Liver (tissue), 9 donors: ENCODE measurements around the gene LARP4. TPM values are rescaled to one million over a fixed set of nuclear protein-coding genes. Genes with fewer than 3 reads are reported as not detected.
A peak's percentile ranks its signal among the peaks of the same experiment; 100 is the strongest.
"Not testable (repeated sequence)": the region's sequence is repeated elsewhere in the genome, so short reads cannot be mapped to it uniquely, and the experiment has no call there.

Experiments used
- DNase-seq: peaks from one replicate; pipeline ENCODE4 v3.0.0-alpha.2; 2017; ENCODE audit warnings: low spot score
- H3K27ac ChIP-seq, 2 donors: one replicate each; pipeline ENCODE4 v1.7.0; 2013; ENCODE audit warnings: inconsistent platforms in 2 of 2, low read length in 2 of 2, control low read depth in 1 of 2, low read depth in 1 of 2, mild to moderate bottlenecking in 1 of 2
- H3K27me3 ChIP-seq, 4 donors: one replicate each; pipeline versions ENCODE4 v1.6.1 to v1.7.0; 2013; ENCODE audit warnings: low read length in 3 of 4, inconsistent platforms in 1 of 4, mild to moderate bottlenecking in 1 of 4, moderate library complexity in 1 of 4; ENCODE audit not compliant: control insufficient read depth in 4 of 4, insufficient read depth in 4 of 4
- H3K36me3 ChIP-seq, 4 donors: one replicate each; pipeline versions ENCODE4 v1.6.1 to v1.7.0; 2013; ENCODE audit warnings: low read length in 3 of 4, mild to moderate bottlenecking in 3 of 4, low read depth in 1 of 4, moderate library complexity in 1 of 4; ENCODE audit not compliant: control insufficient read depth in 4 of 4, insufficient read depth in 3 of 4
- H3K4me1 ChIP-seq, 4 donors: one replicate each; pipeline versions ENCODE4 v1.6.1 to v1.7.0; 2013; ENCODE audit warnings: low read length in 3 of 4, mild to moderate bottlenecking in 3 of 4, moderate library complexity in 1 of 4; ENCODE audit not compliant: control insufficient read depth in 4 of 4, insufficient read depth in 4 of 4
- H3K4me3 ChIP-seq, 3 donors: one replicate each; pipeline versions ENCODE4 v1.6.1 to v1.7.0; 2013; ENCODE audit warnings: low read length in 3 of 3, control low read depth in 1 of 3, low read depth in 1 of 3, mild to moderate bottlenecking in 1 of 3
- H3K9ac ChIP-seq, 2 donors: one replicate each; pipeline ENCODE4 v1.7.0; 2013; ENCODE audit warnings: low read length in 2 of 2, mild to moderate bottlenecking in 2 of 2, moderate library complexity in 2 of 2, control low read depth in 1 of 2, low read depth in 1 of 2
- H3K9me3 ChIP-seq, 4 donors: one replicate each; pipeline versions ENCODE4 v1.6.1 to v1.7.0; 2013; ENCODE audit warnings: low read length in 3 of 4; ENCODE audit not compliant: control insufficient read depth in 4 of 4
- CTCF ChIP-seq: fragments of 150-350 bp; IDR thresholded peaks from 2 replicates; pipeline ENCODE4 v1.5.1; 2017; ENCODE audit warnings: improper control_type of control experiment, low read depth, low read length; ENCODE audit not compliant: missing input control
- EGR1 ChIP-seq, 2 donors: IDR thresholded peaks; 2 replicates each; pipeline ENCODE4 v1.6.1; 2016 to 2018; ENCODE audit warnings: antibody characterized with exemption in 2 of 2, low read depth in 2 of 2
- FOXA1 ChIP-seq: IDR thresholded peaks from 2 replicates; pipeline ENCODE4 v1.6.1; 2016; ENCODE audit warnings: antibody characterized with exemption
- FOXA2 ChIP-seq: IDR thresholded peaks from 2 replicates; pipeline ENCODE4 v1.6.1; 2016; ENCODE audit warnings: antibody characterized with exemption
- GABPA ChIP-seq, 2 donors: IDR thresholded peaks in 1 of 2; conservative IDR thresholded peaks in 1 of 2; 2 replicates each; pipeline ENCODE4 v1.6.1; 2016; ENCODE audit warnings: antibody characterized with exemption in 2 of 2, mild to moderate bottlenecking in 1 of 2, moderate library complexity in 1 of 2
- HNF4A ChIP-seq, 2 donors: conservative IDR thresholded peaks; 2 replicates each; pipeline ENCODE4 v1.6.1; 2016; ENCODE audit warnings: antibody characterized with exemption in 2 of 2, mild to moderate bottlenecking in 2 of 2
- HNF4G ChIP-seq: IDR thresholded peaks from 2 replicates; pipeline ENCODE4 v1.6.1; 2016; ENCODE audit warnings: antibody characterized with exemption
- JUND ChIP-seq, 2 donors: IDR thresholded peaks; 2 replicates each; pipeline ENCODE4 v1.6.1; 2016; ENCODE audit warnings: antibody characterized with exemption in 2 of 2
- NR2F2 ChIP-seq: IDR thresholded peaks from 2 replicates; pipeline ENCODE4 v1.6.1; 2016; ENCODE audit warnings: antibody characterized with exemption
- RAD21 ChIP-seq, 2 donors: IDR thresholded peaks; 2 replicates each; pipeline ENCODE4 v1.6.1; 2016; ENCODE audit warnings: antibody characterized with exemption in 2 of 2, mild to moderate bottlenecking in 2 of 2
- REST ChIP-seq: IDR thresholded peaks from 2 replicates; pipeline ENCODE4 v1.6.1; 2016; ENCODE audit warnings: antibody characterized with exemption, mild to moderate bottlenecking
- RXRA ChIP-seq, 2 donors: IDR thresholded peaks; 2 replicates each; pipeline ENCODE4 v1.6.1; 2017 to 2018; ENCODE audit warnings: antibody characterized with exemption in 2 of 2, mild to moderate bottlenecking in 1 of 2
- SP1 ChIP-seq: IDR thresholded peaks from 2 replicates; pipeline ENCODE4 v1.6.1; 2018; ENCODE audit warnings: antibody characterized with exemption, mild to moderate bottlenecking
- TAF1 ChIP-seq: conservative IDR thresholded peaks from 2 replicates; pipeline ENCODE4 v1.6.1; 2016; ENCODE audit warnings: antibody characterized with exemption, mild to moderate bottlenecking
- YY1 ChIP-seq: IDR thresholded peaks from 2 replicates; pipeline ENCODE4 v1.6.1; 2016; ENCODE audit warnings: antibody characterized with exemption, mild to moderate bottlenecking
- ZBTB33 ChIP-seq: IDR thresholded peaks from 2 replicates; pipeline ENCODE4 v1.6.1; 2016; ENCODE audit warnings: antibody characterized with exemption
- WGBS: extraction: QIAGEN DNeasy Blood & Tissue Kit; methylation state at CpG from one replicate; pipeline ENCODE4 v1.1.7; 2013; 5-methylcytosine and 5-hydroxymethylcytosine counted together
- polyA plus RNA-seq, 2 donors: library from polyadenylated mRNA; stranded (reverse) in 1 of 2; unstranded in 1 of 2; fragments of 200-250 nt in 1 of 2; fragments of >200 nt in 1 of 2; fragmentation: Nextera tagmentation in 1 of 2; extraction: Ambion mirVana in 1 of 2; gene quantifications; one replicate each; pipeline versions ENCODE4 v1.2.1 to v1.2.3, GENCODE V29; 2013 to 2015
- total RNA-seq, 2 donors: library from RNA; depleted of rRNA; stranded (reverse); fragments of >200 nt; gene quantifications; one replicate each; pipeline ENCODE4 v1.2.3, GENCODE V29; 2014
- donor health status: healthy.
- donor health status: healthy.
- donor health status: healthy.
- donor health status: healthy.
- donor health status: healthy.

Gene LARP4
- total and polyA plus RNA-seq, 4 donors = 17.3 to 71.0 (median 37.5) TPM

GRCh38 chr12:50425589-50426258, 25.0 kb downstream of the LARP4 start:
- no peak for DNase-seq
- no peak overlapping the region for H3K4me3 ChIP-seq
- H3K27me3 ChIP-seq = no peaks in the 10 kb centered on the region
- no peak for TF ChIP-seq REST
- TF ChIP-seq NR2F2 = no peak
- no peak for TF ChIP-seq JUND (IDR thresholded peaks at IDR 0.05)
- no peak for TF ChIP-seq EGR1 (IDR thresholded peaks at IDR 0.05; ENCODE audit: low read depth in 2 of 2)
- no peak for TF ChIP-seq GABPA (IDR thresholded peaks at IDR 0.05 in 1 of 2, conservative IDR thresholded peaks at IDR 0.05 in 1 of 2)
- no peak for TF ChIP-seq SP1
- no peak for TF ChIP-seq FOXA2
- TF ChIP-seq YY1 = no peak
- no peak for TF ChIP-seq HNF4G
- TF ChIP-seq TAF1 = no peak
- no peak for TF ChIP-seq FOXA1
- no peak for TF ChIP-seq RXRA (IDR thresholded peaks at IDR 0.05)
- no peak for TF ChIP-seq RAD21 (IDR thresholded peaks at IDR 0.05)
- no peak for TF ChIP-seq CTCF
- no peak for TF ChIP-seq ZBTB33
- 84% methylated on average over 6 of the region's 6 CpGs for WGBS
- peaks cover 0 to 14% (median 3%) of the 10 kb centered on the region in 4 donors for H3K4me1 ChIP-seq
- peaks cover 3 to 19% (median 8%) of the 10 kb centered on the region in 4 donors for H3K36me3 ChIP-seq
- no peaks in the 10 kb centered on the region for H3K9me3 ChIP-seq
- no peak overlapping the region for H3K27ac ChIP-seq
- H3K9ac ChIP-seq = no peak overlapping the region

GRCh38 chr12:50431656-50432055, 31.0 kb downstream of the LARP4 start:
- WGBS = 44% methylated on average over 8 of the region's 8 CpGs
- H3K27me3 ChIP-seq, H3K9ac ChIP-seq, DNase-seq, H3K9me3 ChIP-seq, H3K4me1 ChIP-seq, H3K4me3 ChIP-seq: not testable (repeated sequence)
- Histone ChIP-seq H3K36me3 (peaks cover 11 to 63% (median 45%) of the 10 kb centered on the region in 4 donors), H3K27ac (peak overlapping the region in 1 of 2 donors; percentile 20)
- TF ChIP-seq RXRA (IDR thresholded peaks at IDR 0.05) (peak; percentile 71 to 80), HNF4A (conservative IDR thresholded peaks at IDR 0.05) (peak; percentile 52 to 63), SP1 (peak; percentile 26), RAD21 (IDR thresholded peaks at IDR 0.05) (peak; percentile 5 to 29), HNF4G (peak; percentile 11)
